Stimulated activated effector memory CD8-positive, alpha-beta T cell treated with anti-CD3 and anti-CD28 coated beads, Interleukin-12 subunit alpha, Interleukin-12 subunit beta, amount 100 ng/mL, for 72 hours (primary cell): ENCODE results near the gene ALKBH8.
"Not testable (repeated sequence)": the region's sequence is repeated elsewhere in the genome, so short reads cannot be mapped to it uniquely, and the experiment has no call there.

Experiments used
- ATAC-seq: fragments of 150-1000 bp; cut with Tn5 transposase; 2 replicates; pipeline ENCODE4 v1.10.0; 2021
- DNase-seq, 2 donors: peaks; one replicate each; pipeline ENCODE4 v3.0.0; 2021 to 2022; ENCODE audit warnings: low spot score in 2 of 2
- H3K27ac Mint-ChIP-seq: one replicate; pipeline ENCODE4 v1.8.0; 2022; ENCODE audit warnings: mild to moderate bottlenecking, mixed read lengths
- H3K36me3 Mint-ChIP-seq: one replicate; pipeline ENCODE4 v1.8.0; 2022; ENCODE audit warnings: mild to moderate bottlenecking, mixed read lengths
- H3K4me1 Mint-ChIP-seq: one replicate; pipeline ENCODE4 v1.8.0; 2022; ENCODE audit warnings: mixed read lengths
- H3K4me3 Mint-ChIP-seq: one replicate; pipeline ENCODE4 v1.8.0; 2022; ENCODE audit warnings: mild to moderate bottlenecking, mixed read lengths
- H3K9me3 Mint-ChIP-seq: one replicate; pipeline ENCODE4 v1.8.0; 2022; ENCODE audit warnings: mixed read lengths

Gene ALKBH8

GRCh38 chr11:107562647-107563208 is 2.8 kb downstream of the ALKBH8 start:
- no peak for DNase-seq
- H3K4me1 Mint-ChIP-seq, result peaks cover 50% of the 10 kb centered on the region

GRCh38 chr11:107561688-107562087 is 3.8 kb downstream of the ALKBH8 start:
- peak overlapping the region; percentile 23 for H3K4me3 Mint-ChIP-seq
- peaks cover 38% of the 10 kb centered on the region for H3K36me3 Mint-ChIP-seq
- DNase-seq, result no peak
- H3K4me1 Mint-ChIP-seq, result peaks cover 46% of the 10 kb centered on the region
- H3K9me3 Mint-ChIP-seq, result no peaks in the 10 kb centered on the region
- peak overlapping the region; percentile 67 for H3K27ac Mint-ChIP-seq
- peak; percentile 12 for ATAC-seq

More at GRCh38 chr11:107562647-107563208, 2.8 kb downstream of the ALKBH8 start:
- ATAC-seq, result peak; percentile 18
- Mint-ChIP-seq H3K27ac (peak overlapping the region; percentile 3), H3K4me3 (no peak overlapping the region), H3K9me3 (no peaks in the 10 kb centered on the region), H3K36me3 (peaks cover 31% of the 10 kb centered on the region)

GRCh38 chr11:107550304-107550703 is 15.2 kb downstream of the ALKBH8 start:
- Mint-ChIP-seq H3K27ac (no peak overlapping the region), H3K36me3 (peaks cover 81% of the 10 kb centered on the region), H3K4me1 (no peaks in the 10 kb centered on the region), H3K4me3 (no peak overlapping the region), H3K9me3 (no peaks in the 10 kb centered on the region)
- ATAC-seq, result no peak
- no peak for DNase-seq

- no peaks in the 10 kb centered on the region for H3K9me3 Mint-ChIP-seq
- ATAC-seq (no peak), DNase-seq (no peak)
- H3K4me1 Mint-ChIP-seq, result no peaks in the 10 kb centered on the region
- H3K36me3 Mint-ChIP-seq, result peaks cover 77% of the 10 kb centered on the region
- no peak overlapping the region for H3K4me3 Mint-ChIP-seq
- H3K27ac Mint-ChIP-seq, result no peak overlapping the region
Observed at GRCh38 chr11:107549954-107550285, 15.6 kb downstream of the ALKBH8 start.

GRCh38 chr11:107549253-107549953 is 16.1 kb downstream of the ALKBH8 start:
- Mint-ChIP-seq H3K36me3 (peaks cover 72% of the 10 kb centered on the region), H3K4me3 (no peak overlapping the region), H3K9me3 (no peaks in the 10 kb centered on the region), H3K27ac (no peak overlapping the region), H3K4me1 (no peaks in the 10 kb centered on the region)
- DNase-seq (no peak), ATAC-seq (no peak)

GRCh38 chr11:107547961-107548360 is 17.6 kb downstream of the ALKBH8 start:
- DNase-seq (no peak), ATAC-seq (no peak)
- no peak overlapping the region for H3K4me3 Mint-ChIP-seq
- H3K36me3 Mint-ChIP-seq, result peaks cover 59% of the 10 kb centered on the region
- H3K9me3 Mint-ChIP-seq, result no peaks in the 10 kb centered on the region
- H3K4me1 Mint-ChIP-seq, result no peaks in the 10 kb centered on the region
- no peak overlapping the region for H3K27ac Mint-ChIP-seq

- H3K4me3 Mint-ChIP-seq, result no peak overlapping the region
- no peak overlapping the region for H3K27ac Mint-ChIP-seq
- no peaks in the 10 kb centered on the region for H3K9me3 Mint-ChIP-seq
- no peak for DNase-seq
- H3K4me1 Mint-ChIP-seq, result no peaks in the 10 kb centered on the region
- peak; percentile 72 for ATAC-seq
- H3K36me3 Mint-ChIP-seq, result peaks cover 32% of the 10 kb centered on the region
Observed at GRCh38 chr11:107545101-107545514, 20.4 kb downstream of the ALKBH8 start.

- no peaks in the 10 kb centered on the region for H3K9me3 Mint-ChIP-seq
- no peak overlapping the region for H3K4me3 Mint-ChIP-seq
- H3K4me1 Mint-ChIP-seq, result no peaks in the 10 kb centered on the region
Observed at GRCh38 chr11:107538821-107539220, 26.7 kb downstream of the ALKBH8 start.

GRCh38 chr11:107538239-107538638 is 27.3 kb downstream of the ALKBH8 start:
- Mint-ChIP-seq H3K36me3 (peaks cover 17% of the 10 kb centered on the region), H3K27ac (peak overlapping the region; percentile 1), H3K9me3 (no peaks in the 10 kb centered on the region), H3K4me3 (no peak overlapping the region), H3K4me1 (no peaks in the 10 kb centered on the region)
- no peak for ATAC-seq
- no peak for DNase-seq

More at GRCh38 chr11:107538821-107539220, 26.7 kb downstream of the ALKBH8 start:
- no peak for ATAC-seq
- DNase-seq, result no peak
- Mint-ChIP-seq H3K27ac (peak overlapping the region; percentile 1), H3K36me3 (peaks cover 17% of the 10 kb centered on the region)

GRCh38 chr11:107537155-107537554 is 28.4 kb downstream of the ALKBH8 start:
- H3K9me3 Mint-ChIP-seq, H3K4me1 Mint-ChIP-seq, DNase-seq, H3K4me3 Mint-ChIP-seq, H3K27ac Mint-ChIP-seq, ATAC-seq: not testable (repeated sequence)
- H3K36me3 Mint-ChIP-seq, result peaks cover 21% of the 10 kb centered on the region

- H3K9me3 Mint-ChIP-seq, result no peaks in the 10 kb centered on the region
- no peak overlapping the region for H3K4me3 Mint-ChIP-seq
- H3K36me3 Mint-ChIP-seq, result peaks cover 56% of the 10 kb centered on the region
- no peak for DNase-seq
- no peak overlapping the region for H3K27ac Mint-ChIP-seq
- ATAC-seq, result no peak
- H3K4me1 Mint-ChIP-seq, result no peaks in the 10 kb centered on the region
Observed at GRCh38 chr11:107526197-107526596, 39.3 kb downstream of the ALKBH8 start.

GRCh38 chr11:107508858-107509244 is 56.7 kb downstream of the ALKBH8 start:
- Mint-ChIP-seq H3K36me3 (peaks cover 24% of the 10 kb centered on the region), H3K9me3 (no peaks in the 10 kb centered on the region), H3K27ac (no peak overlapping the region), H3K4me1 (no peaks in the 10 kb centered on the region), H3K4me3 (no peak overlapping the region)
- no peak for DNase-seq
- ATAC-seq, result no peak

- peaks cover 30% of the 10 kb centered on the region for H3K36me3 Mint-ChIP-seq
Observed at GRCh38 chr11:107508201-107508857, 57.2 kb downstream of the ALKBH8 start.

GRCh38 chr11:107505647-107506225 is 59.8 kb downstream of the ALKBH8 start:
- Mint-ChIP-seq H3K9me3 (peaks cover 3% of the 10 kb centered on the region), H3K4me1 (no peaks in the 10 kb centered on the region), H3K4me3 (no peak overlapping the region), H3K36me3 (peaks cover 52% of the 10 kb centered on the region), H3K27ac (peak overlapping the region; percentile 50)
- ATAC-seq (no peak), DNase-seq (no peak)

More at GRCh38 chr11:107508201-107508857, 57.2 kb downstream of the ALKBH8 start:
- no peak overlapping the region for H3K4me3 Mint-ChIP-seq
- H3K4me1 Mint-ChIP-seq, result no peaks in the 10 kb centered on the region
- H3K9me3 Mint-ChIP-seq, result no peaks in the 10 kb centered on the region
- ATAC-seq (no peak), DNase-seq (no peak)
- no peak overlapping the region for H3K27ac Mint-ChIP-seq

- ATAC-seq, result no peak
- Mint-ChIP-seq H3K4me3 (no peak overlapping the region), H3K27ac (no peak overlapping the region), H3K36me3 (peaks cover 46% of the 10 kb centered on the region), H3K4me1 (no peaks in the 10 kb centered on the region), H3K9me3 (peaks cover 3% of the 10 kb centered on the region)
- DNase-seq, result no peak
Observed at GRCh38 chr11:107504981-107505380, 60.6 kb downstream of the ALKBH8 start.
